HG03575 (cell line): ENCODE data around the gene ABI3.

ENCODE experiments used
- ATAC-seq: cut with Tn5 transposase; IDR thresholded peaks from one replicate; pipeline ENCODE4 v1.9.1; 2021; ENCODE audit not compliant: unreplicated experiment, insufficient number of reproducible peaks, low FRiP score; ENCODE audit errors: extremely low read depth

The ABI3 gene

DNA sequence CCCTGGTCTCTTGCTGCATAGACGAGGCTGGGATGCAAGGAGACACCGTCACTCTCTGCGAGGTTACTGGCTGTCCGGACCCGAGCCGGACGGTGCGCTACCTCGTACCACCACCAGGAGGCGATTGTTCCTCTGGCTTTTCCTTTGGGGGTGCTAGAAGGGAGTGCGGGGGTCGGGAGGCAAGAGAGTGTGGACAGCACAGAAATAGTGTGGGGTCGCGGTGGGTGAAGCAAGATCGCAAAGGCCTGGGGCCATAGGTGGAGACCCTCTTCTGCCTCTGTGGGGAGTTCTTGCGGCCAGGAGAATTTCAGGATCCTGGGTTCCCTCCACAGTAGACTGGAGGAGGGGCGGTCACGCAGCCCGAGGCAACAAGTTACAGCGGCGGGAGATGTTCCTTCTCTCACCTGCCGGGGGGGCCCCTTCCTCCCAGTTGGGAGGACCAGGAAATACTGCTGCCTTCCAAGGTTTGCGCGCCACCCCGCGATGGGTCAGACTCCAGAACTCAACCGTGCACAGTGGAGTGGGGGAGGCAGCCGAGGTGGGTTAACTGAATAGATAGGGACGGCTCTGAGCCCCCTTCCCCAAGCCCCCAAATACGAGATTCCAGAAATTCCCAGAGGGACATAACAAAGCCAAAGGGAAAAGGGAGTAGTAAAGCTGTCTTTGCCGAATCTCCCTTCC, 13.2 kb downstream of the ABI3 start:
- ATAC-seq, result no peak

- no peak for ATAC-seq
Observed at GRCh38 chr17:49224198-49224996, 13.9 kb downstream of the ABI3 start.

DNA sequence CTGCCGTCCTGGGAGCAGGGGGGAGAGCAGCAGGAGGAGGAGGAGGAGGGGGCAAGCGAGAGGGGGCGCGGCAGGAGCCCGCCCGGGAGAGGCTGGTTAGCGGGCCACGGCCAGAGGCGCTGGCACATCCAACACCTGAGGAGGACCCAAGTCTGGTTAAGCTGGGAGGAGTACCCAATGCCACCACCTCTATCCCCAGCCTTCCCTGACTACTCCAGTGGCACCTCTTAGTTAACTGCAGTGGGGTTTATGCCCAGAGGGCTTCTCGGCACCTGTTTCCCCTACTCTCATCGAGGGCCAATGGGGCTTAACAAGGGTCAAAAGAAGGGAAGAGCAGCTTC, 14.5 kb downstream of the ABI3 start:
- ATAC-seq, result no peak

DNA sequence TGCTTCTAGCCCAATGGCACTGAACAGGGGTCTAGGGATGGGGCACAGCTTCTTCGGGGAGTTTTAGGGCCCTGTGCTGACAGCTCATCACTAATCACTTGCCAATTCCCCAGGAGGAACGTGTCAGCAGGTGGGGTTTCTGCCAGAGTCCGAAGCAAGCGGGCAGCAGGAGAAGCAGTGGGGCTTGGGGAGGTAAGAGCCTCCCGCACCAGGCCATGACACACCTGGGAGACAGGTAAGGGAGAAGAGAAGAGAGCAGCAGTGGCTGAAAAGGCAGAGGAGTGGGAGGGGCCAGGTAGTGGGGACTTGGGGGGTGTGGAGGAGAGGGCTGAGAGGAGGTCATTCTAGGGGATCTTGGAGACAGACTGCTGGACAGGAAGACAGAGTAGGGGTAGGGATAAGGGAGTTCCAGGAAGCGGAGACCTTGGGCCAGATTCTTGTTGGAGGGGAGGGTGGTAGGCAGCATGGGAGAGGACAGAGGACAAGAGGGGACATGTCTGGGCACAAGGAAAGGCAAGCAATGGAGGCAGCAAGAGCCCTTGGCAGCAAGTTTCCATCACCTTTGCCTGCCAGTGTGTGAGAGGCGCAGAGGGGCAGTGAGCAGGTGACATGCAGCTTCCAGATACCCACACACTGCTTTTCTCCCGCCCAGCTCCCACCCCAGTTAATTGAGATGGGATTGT, 15.2 kb downstream of the ABI3 start:
- ATAC-seq, result no peak

GRCh38 chr17:49226771-49227435, 16.4 kb downstream of the ABI3 start:
- ATAC-seq, result no peak

- ATAC-seq, result no peak
Observed at GRCh38 chr17:49227436-49228261, 17.1 kb downstream of the ABI3 start.

DNA sequence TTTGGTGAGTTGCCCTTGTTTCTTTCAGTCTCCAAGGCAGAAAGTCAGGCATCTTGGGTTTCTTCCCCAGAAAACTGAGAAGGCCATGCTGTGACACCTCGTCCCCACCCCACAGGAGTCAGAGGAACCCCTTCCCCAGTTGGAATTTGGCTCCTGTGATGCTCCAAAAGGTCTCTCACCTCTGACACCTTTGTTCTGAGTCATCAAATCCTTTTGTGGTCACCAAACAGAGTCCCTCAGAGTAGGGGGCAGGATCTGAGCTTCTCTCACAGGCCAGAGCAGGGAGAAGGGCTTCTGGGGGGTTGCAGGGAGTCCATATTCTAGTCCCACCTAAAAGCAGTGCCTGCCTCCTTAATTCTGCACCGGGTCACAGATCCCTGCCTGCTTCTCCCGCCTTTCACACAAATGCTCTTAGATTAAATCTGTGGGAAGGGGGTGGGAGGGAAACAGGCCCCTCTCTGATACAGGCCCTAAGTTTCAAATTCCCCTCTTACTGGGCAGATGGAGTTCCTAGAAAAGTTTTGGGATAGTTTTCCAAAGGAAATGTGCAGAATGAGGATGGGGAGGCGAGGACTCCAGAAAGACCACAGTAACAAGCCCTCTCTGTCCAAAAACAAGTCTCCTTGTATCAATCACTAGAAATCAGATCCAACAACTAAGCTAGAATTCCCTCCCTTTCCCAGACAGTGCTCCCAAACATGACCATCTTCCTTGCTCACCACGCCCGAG, 18.7 kb downstream of the ABI3 start:
- no peak for ATAC-seq

DNA sequence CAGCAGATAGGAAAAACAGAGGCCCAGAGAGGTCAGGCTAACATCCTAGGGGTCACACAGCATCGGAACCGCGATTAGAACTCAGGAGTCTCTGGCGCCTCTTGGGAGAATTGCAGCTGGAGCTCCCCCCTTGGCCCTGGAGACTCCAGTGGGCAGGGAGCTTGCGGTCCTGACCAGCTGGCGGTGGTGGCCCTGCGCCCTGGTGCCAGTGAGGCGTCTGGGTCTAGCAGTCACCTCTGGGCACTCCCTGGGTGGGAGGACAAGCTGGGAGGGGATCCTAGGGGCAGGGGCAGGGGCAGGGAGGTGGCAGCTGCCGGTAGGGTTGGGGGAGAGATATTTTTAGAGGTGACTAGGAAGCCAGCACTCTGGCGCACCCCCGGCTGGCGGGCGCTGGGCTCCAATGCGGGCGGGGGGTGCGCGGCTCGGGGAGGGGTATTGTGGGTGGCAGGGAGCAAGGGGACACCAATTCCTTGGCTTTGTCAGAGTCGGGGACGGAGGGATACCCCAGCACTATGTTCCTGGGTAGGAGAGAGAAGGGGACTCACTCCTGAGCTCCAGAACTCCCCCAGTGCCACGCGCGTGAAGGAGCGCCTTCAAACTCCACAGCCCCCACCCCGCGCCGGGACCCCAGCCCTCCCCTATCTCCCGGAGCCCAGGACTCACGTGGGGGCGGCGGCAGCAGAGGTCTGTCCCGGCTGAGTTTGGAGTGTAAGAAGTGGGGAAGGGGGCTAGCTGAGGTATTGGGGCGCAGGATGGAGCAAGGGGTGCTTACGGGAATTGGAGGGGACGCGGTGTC, 19.5 kb downstream of the ABI3 start:
- no peak for ATAC-seq

DNA sequence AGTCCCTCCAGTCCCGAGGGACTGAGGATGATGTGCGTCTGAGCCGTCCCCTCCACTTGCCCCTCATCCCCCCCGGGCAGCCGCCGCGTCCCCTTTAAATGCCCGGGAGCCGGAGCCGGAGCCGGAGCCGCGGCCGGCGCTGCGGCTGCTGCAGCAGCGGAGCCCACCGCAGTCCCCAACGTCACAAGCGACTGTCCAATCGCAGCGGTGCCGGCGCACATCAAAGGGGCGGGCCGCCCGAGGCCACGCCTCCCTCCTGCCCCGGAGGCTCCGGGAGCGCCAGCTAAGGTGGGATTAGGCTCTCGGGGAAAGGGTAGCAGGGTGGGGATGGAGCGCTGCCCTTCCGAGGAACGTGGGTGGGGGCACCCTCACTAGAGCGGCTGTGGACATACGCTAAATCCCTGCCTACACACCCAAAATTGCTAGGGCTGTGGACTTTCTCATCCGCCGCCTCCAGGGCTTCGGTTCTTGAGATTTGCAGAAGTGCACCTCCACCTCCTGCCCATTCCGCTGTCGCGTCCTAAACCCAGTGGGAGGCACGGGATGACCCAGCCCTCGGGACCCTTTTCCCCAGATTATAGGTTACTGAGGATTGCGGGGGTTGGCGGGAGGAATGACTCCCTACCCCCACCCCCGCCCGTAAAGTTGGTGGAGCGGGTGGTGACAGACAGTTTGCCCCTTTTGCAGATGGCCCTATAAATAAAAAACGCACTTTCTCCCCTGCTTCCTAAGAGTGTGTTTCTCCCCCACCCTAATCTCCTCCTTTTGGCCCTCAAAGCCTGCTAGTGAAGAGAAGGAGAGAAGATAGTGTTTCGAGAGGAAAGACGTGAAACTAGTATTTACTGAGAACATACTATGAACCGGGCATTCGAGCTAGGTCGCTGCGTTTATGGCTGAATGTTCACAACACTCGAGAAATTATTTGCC, 20.4 kb downstream of the ABI3 start, which contains the start of gene PHOSPHO1:
Gene PHOSPHO1 (minus strand): TSS at position 152 of the 927 bp plus-strand sequence. CDS start 4,096 bp downstream, outside the sequence.
- ATAC-seq, result no peak

- ATAC-seq, result no peak
Observed at GRCh38 chr17:49231563-49231894, 21.0 kb downstream of the ABI3 start.

DNA sequence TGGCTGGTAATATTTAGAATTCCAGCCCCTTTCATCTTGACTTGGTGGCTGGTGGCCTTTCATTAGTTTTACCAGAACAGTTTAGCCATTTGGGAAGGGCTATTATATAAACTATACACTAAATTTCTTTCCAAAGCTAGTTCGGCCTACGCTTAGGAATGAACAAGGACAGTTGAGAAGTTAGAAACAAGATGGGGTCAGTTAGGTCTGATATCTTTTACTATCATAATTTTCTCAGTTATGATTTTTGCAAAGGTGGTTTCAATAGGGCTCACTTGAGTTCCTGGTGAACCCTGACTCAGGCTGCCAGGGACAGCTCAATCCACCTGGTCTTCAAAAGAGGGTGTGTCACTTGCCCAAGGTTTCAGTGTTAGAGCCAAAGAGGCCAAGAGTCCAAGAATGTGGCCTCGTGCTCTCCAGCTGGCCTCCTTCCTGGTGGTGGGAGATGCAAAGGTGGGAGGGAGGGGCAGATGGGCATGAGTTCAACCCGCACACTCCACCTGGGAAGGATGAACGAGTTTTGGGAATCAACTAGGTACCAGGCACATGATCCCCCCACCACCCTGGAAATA, 24.1 kb downstream of the ABI3 start:
- no peak for ATAC-seq

DNA sequence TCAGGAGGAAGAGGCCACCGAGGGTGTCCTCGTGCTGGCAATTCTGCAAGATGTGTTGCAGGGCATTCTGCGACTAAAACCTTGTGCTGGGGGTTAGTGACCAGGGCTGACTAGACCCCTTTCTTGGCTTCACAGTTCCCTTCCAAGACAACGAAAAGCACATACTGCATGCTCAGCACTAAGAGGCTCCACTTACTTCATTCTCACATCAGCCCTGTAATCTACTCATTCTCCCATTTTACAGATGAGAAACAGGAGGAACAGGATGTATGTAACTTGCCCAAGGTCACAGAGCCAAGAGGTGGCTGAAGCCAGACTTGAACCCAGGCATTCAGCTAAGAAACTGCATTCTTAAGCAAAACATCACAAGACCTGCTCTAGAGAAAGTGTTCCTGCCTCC, 25.4 kb downstream of the ABI3 start:
- no peak for ATAC-seq

- ATAC-seq, result no peak
Observed at GRCh38 chr17:49239963-49240362, 29.5 kb downstream of the ABI3 start.

DNA sequence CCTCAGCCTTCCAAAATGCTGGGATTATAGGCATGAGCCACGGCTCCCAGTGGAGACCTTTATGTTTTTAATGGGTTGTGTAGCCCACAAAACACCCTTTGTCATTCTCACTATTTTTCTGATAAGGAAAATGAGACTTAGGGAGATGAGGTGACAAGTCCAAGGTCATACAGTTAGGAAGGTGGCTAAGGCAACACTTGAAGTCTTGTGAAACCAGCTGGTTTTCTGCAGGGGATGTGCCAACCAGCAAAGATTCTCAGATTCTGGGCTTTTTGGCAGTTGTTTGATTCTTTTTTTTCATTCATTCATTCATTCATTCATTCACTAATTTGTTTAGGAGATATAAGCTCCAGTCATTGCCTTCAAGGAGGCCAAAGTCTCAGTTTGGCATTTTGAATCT, 30.1 kb downstream of the ABI3 start:
- ATAC-seq, result no peak

GRCh38 chr17:49241040-49241439, 30.5 kb downstream of the ABI3 start:
- ATAC-seq, result no peak

- ATAC-seq, result no peak
Observed at GRCh38 chr17:49241692-49242397, 31.3 kb downstream of the ABI3 start.
